GM12878 (cell line): ENCODE results near the gene IGSF22. TPM values are rescaled to one million over a fixed set of nuclear protein-coding genes. Genes with fewer than 3 reads are reported as not detected.
A peak's percentile ranks its signal among the peaks of the same experiment; 100 is the strongest.

Source experiments
- ATAC-seq: fragments of 200-7000 bp; cut with Tn5 transposase; 3 replicates; pipeline ENCODE4 v1.9.1; 2020; ENCODE audit warnings: mild to moderate bottlenecking, moderate library complexity
- BruUV-seq: library from RNA; stranded (reverse); fragments of 400-500 nt; replicated peaks from 2 replicates; lab custom pipeline; 2021; lab: Mats Ljungman, UMichigan
- CTCF ChIA-PET: fragments of 300-600 bp; sonication (Branson Sonifier 250); formaldehyde crosslinking; extraction: SDS; loops from one replicate; lab custom pipeline; 2021; ENCODE audit warnings: inconsistent platforms; lab: Yijun Ruan, JAX
- POLR2A ChIA-PET: fragments of 350-600 bp; formaldehyde crosslinking; extraction: SDS; loops from one replicate; lab custom pipeline; 2021; ENCODE audit warnings: inconsistent platforms; lab: Charles Lee
- RAD21 ChIA-PET: fragments of 300-600 bp; sonication (Branson Sonifier 250); formaldehyde crosslinking; loops from one replicate; lab custom pipeline; 2023; ENCODE audit warnings: antibody characterized with exemption; ENCODE audit not compliant: unreplicated experiment; lab: Charles Lee
- SMC1A ChIA-PET: fragments of 300-600 bp; sonication (Branson Sonifier 250); formaldehyde crosslinking; loops from one replicate; lab custom pipeline; 2023; ENCODE audit not compliant: unreplicated experiment, uncharacterized antibody; lab: Charles Lee
- DNase-seq: peaks from one replicate; pipeline ENCODE4 v3.0.0-alpha.2; 2011; ENCODE audit warnings: low read depth, low spot score
- FAIRE-seq: peaks from 3 replicates; lab custom pipeline; 2011; peaks lifted over from hg19 to GRCh38; lab: Jason Lieb, UNC
- H2AFZ ChIP-seq: 2 replicates; pipeline ENCODE4 v1.6.0; 2011; ENCODE audit warnings: low read depth, low read length, control low read depth; ENCODE audit not compliant: control insufficient read depth
- H3K27ac ChIP-seq: 2 replicates; pipeline ENCODE4 v1.5.1; 2011; ENCODE audit warnings: control low read depth; ENCODE audit not compliant: control insufficient read depth, insufficient read depth
- H3K27me3 ChIP-seq, 2 experiments: replicated peaks in 1 of 2; 2 replicates each; pipeline versions ENCODE4 v1.6.0 to v1.6.1; 2011; ENCODE audit warnings: low read length in 1 of 2; ENCODE audit not compliant: control insufficient read depth in 2 of 2, insufficient read depth in 2 of 2
- H3K36me3 ChIP-seq, 2 experiments: 2 replicates each; pipeline ENCODE4 v1.5.1; 2011; ENCODE audit warnings: low read length in 1 of 2; ENCODE audit not compliant: control insufficient read depth in 2 of 2, insufficient read depth in 2 of 2
- H3K4me1 ChIP-seq: 2 replicates; pipeline ENCODE4 v1.6.1; 2011; ENCODE audit warnings: mild to moderate bottlenecking, low read length, moderate library complexity, mixed read lengths; ENCODE audit not compliant: control insufficient read depth, insufficient read depth
- H3K4me2 ChIP-seq: 2 replicates; pipeline ENCODE4 v1.6.0; 2011; ENCODE audit warnings: control low read depth; ENCODE audit not compliant: control insufficient read depth, insufficient read depth
- H3K4me3 ChIP-seq: fragments of 200-600 bp; sonication (generic); 2 replicates; pipeline ENCODE4 v1.5.1; 2016
- H3K79me2 ChIP-seq: 2 replicates; pipeline ENCODE4 v1.6.0; 2011; ENCODE audit warnings: low read length; ENCODE audit not compliant: control insufficient read depth, insufficient read depth
- H3K9ac ChIP-seq: 2 replicates; pipeline ENCODE4 v1.8.0; 2011; ENCODE audit warnings: low read length, control low read depth, mixed read lengths; ENCODE audit not compliant: control insufficient read depth, insufficient read depth
- H3K9me3 ChIP-seq: replicated peaks from 3 replicates; pipeline ENCODE4 v1.5.1; 2011; ENCODE audit warnings: mild to moderate bottlenecking, low read length; ENCODE audit not compliant: control insufficient read depth, insufficient read depth
- H4K20me1 ChIP-seq: 2 replicates; pipeline ENCODE4 v1.6.0; 2011; ENCODE audit not compliant: control insufficient read depth, insufficient read depth
- BCL11A ChIP-seq: IDR thresholded peaks from 2 replicates; pipeline ENCODE4 v1.6.1; 2011; ENCODE audit warnings: low read depth, low read length
- BMI1 ChIP-seq: fragments of 450-650 bp; IDR thresholded peaks from 2 replicates; pipeline ENCODE4 v1.6.1; 2016; ENCODE audit warnings: mild to moderate bottlenecking, moderate library complexity, borderline replicate concordance
- CHD2 ChIP-seq: IDR thresholded peaks from 2 replicates; pipeline ENCODE4 v1.6.1; 2011; ENCODE audit warnings: low read depth, low read length, improper control_type of control experiment, borderline replicate concordance
- CREB1 ChIP-seq: IDR thresholded peaks from 2 replicates; pipeline ENCODE4 v1.6.1; 2012; ENCODE audit warnings: low read depth, mild to moderate bottlenecking, inconsistent platforms
- CTCF ChIP-seq, 3 experiments: IDR thresholded peaks in 2 of 3; conservative IDR thresholded peaks in 1 of 3; 2 replicates each; pipeline ENCODE4 v1.5.1; 2011; ENCODE audit warnings: low read depth in 3 of 3, low read length in 3 of 3, mild to moderate bottlenecking in 3 of 3, control low read depth in 2 of 3, moderate library complexity in 2 of 3, inconsistent platforms in 1 of 3, mixed read lengths in 1 of 3; ENCODE audit not compliant: control insufficient read depth in 2 of 3, insufficient read depth in 1 of 3; ENCODE audit errors: extremely low read depth in 1 of 3
- MXI1 ChIP-seq: fragments of 150-350 bp; IDR thresholded peaks from 2 replicates; pipeline ENCODE4 v1.6.1; 2011; ENCODE audit warnings: low read depth, mild to moderate bottlenecking, inconsistent platforms, low read length, improper control_type of control experiment
- PAX5 ChIP-seq: IDR thresholded peaks from 2 replicates; pipeline ENCODE4 v1.6.1; 2011; ENCODE audit warnings: low read depth, low read length, borderline replicate concordance
- RAD21 ChIP-seq: IDR thresholded peaks from 2 replicates; pipeline ENCODE4 v1.6.1; 2011; ENCODE audit warnings: mild to moderate bottlenecking, low read depth, low read length, moderate library complexity; ENCODE audit not compliant: insufficient read depth
- SIX5 ChIP-seq: IDR thresholded peaks from 2 replicates; pipeline ENCODE4 v1.6.1; 2011; ENCODE audit warnings: mild to moderate bottlenecking, low read depth, low read length, moderate library complexity; ENCODE audit not compliant: severe bottlenecking
- TCF7 ChIP-seq: IDR thresholded peaks from 2 replicates; pipeline ENCODE4 v1.6.1; 2014; ENCODE audit warnings: antibody characterized with exemption, borderline replicate concordance
- YY1 ChIP-seq: IDR thresholded peaks from 2 replicates; pipeline ENCODE4 v1.6.1; 2011; ENCODE audit warnings: low read depth, mild to moderate bottlenecking, low read length
- WGBS: methylation state at CpG from one replicate; pipeline ENCODE4 v1.1.6; 2016; ENCODE audit warnings: low lambda C conversion rate; ENCODE audit not compliant: insufficient replicate concordance, insufficient coverage; ENCODE audit errors: missing lambda C conversion rate; 5-methylcytosine and 5-hydroxymethylcytosine counted together
- in situ Hi-C: fragments of 300-500 bp; cut with MboI; formaldehyde crosslinking; loops from 9 replicates; pipeline ENCODE4 v1.14.3; 2018; ENCODE audit warnings: mixed read lengths
- intact Hi-C: fragments of 100-400 bp; cut with micrococcal nuclease; formaldehyde crosslinking; loops from one replicate; pipeline ENCODE4 v1.14.2; 2022; ENCODE audit not compliant: unreplicated experiment
- polyA plus RNA-seq, 11 experiments: library from polyadenylated mRNA; depleted of rRNA in 4 of 11; unstranded in 6 of 11; stranded (reverse) in 5 of 11; fragments of >200 nt; fragmentation: Nextera tagmentation in 4 of 11; fragmentation: Illumina TruSeq in 1 of 11; extraction: Ambion mirVana in 4 of 11; extraction: Trizol in 1 of 11; gene quantifications; 1 replicate in 1 of 11; 2 replicates in 10 of 11; pipeline versions ENCODE4 v1.2.1 to v1.2.3, GENCODE V29; 2011 to 2016; ENCODE audit warnings: inconsistent platforms in 2 of 11, missing spikeins in 2 of 11, low read depth in 1 of 11
- total RNA-seq, 4 experiments: library from RNA; depleted of rRNA in 3 of 4; stranded (reverse); fragments of >200 nt in 3 of 4; fragmentation: Illumina TruSeq in 1 of 4; extraction: Trizol in 1 of 4; gene quantifications; 2 replicates each; pipeline versions ENCODE4 v1.2.1 to v1.2.3, GENCODE V29; 2013 to 2021

The IGSF22 gene
- total and polyA plus RNA-seq, 10 of the 15 experiments (the other 5 are each of a cell fraction or from before 2014, with no cell fraction given): 0.02 to 0.18 TPM; not detected in 8

- RAD21 ChIA-PET: interaction anchor here (2.8 kb wide), 1 partner anchor 23 kb away, joined by 8 read pairs; no protein-coding TSS in a partner anchor
- FAIRE-seq: no peak
- Histone ChIP-seq H3K9ac (no peak overlapping the region), H2AFZ (no peak overlapping the region), H3K4me1 (no peaks in the 10 kb centered on the region), H3K4me3 (no peak overlapping the region), H3K4me2 (no peak overlapping the region), H3K79me2 (no peaks in the 10 kb centered on the region), H3K36me3 (no peaks in the 10 kb centered on the region), H3K27me3 (no peaks in the 10 kb centered on the region), H3K27ac (no peak overlapping the region), H4K20me1 (no peaks in the 10 kb centered on the region), H3K9me3 (no peaks in the 10 kb centered on the region)
- ATAC-seq: no peak
- 40% methylated on average over 3 of the region's 3 CpGs for WGBS
- SMC1A ChIA-PET: interaction anchor here (1.2 kb wide), 1 partner anchor 9 kb away, joined by 3 read pairs; no protein-coding TSS in a partner anchor
- in situ Hi-C loops: no loop called here
- no TSS peak for BruUV-seq
- intact Hi-C loops: no loop called here
- POLR2A ChIA-PET: no interaction called here
- TF ChIP-seq SIX5: no peak
- 0 out of 6 replicates have a peak, but pooled peaks of 1 of the 3 experiments have one; percentile 7 for TF ChIP-seq CTCF (IDR thresholded peaks at IDR 0.05 in 2 of 3, conservative IDR thresholded peaks at IDR 0.05 in 1 of 3; ENCODE audit: control insufficient read depth in 2 of 3, extremely low read depth in 1 of 3, insufficient read depth in 1 of 3, low read depth in 3 of 3, low read length in 3 of 3)
- no peak for DNase-seq
- CTCF ChIA-PET: interaction anchor here (0.9 to 19.6 kb wide), 5 partner anchors 10 to 109 kb away, joined by 3 to 494 read pairs (median 21); partner anchors contain the start of gene IGSF22
These were observed 15.8 kb upstream of the IGSF22 start for GRCh38 chr11:18741783-18742182.

- no peak overlapping the region for H3K4me3 ChIP-seq
- H3K4me1 ChIP-seq: no peaks in the 10 kb centered on the region
- intact Hi-C loops (no loop called here), in situ Hi-C loops (loop anchor here (10.0 kb wide), 1 partner anchor 55 kb away; the partner anchor contains the start of gene PTPN5)
- ChIA-PET SMC1A (interaction anchor here (0.6 to 1.4 kb wide), 5 partner anchors 12 to 198 kb away, joined by 3 to 4 read pairs (median 4); no protein-coding TSS in a partner anchor), POLR2A (no interaction called here), CTCF (interaction anchor here (0.6 to 19.6 kb wide), 15 partner anchors 9 to 625 kb away, joined by 3 to 494 read pairs (median 4); partner anchors contain the start of gene IGSF22), RAD21 (interaction anchor here (1.0 to 2.8 kb wide), 3 partner anchors 25 to 199 kb away, joined by 3 to 8 read pairs (median 6); no protein-coding TSS in a partner anchor)
- H4K20me1 ChIP-seq: no peaks in the 10 kb centered on the region
- peak; percentile 62 for ATAC-seq
- H3K27ac ChIP-seq: no peak overlapping the region
- DNase-seq: no peak
- H3K27me3 ChIP-seq: no peaks in the 10 kb centered on the region
- no peak overlapping the region for H3K9ac ChIP-seq
- no TSS peak for BruUV-seq
- H2AFZ ChIP-seq: no peak overlapping the region
- H3K4me2 ChIP-seq: no peak overlapping the region
- no peak for FAIRE-seq
- no peaks in the 10 kb centered on the region for H3K9me3 ChIP-seq
- TF ChIP-seq CHD2: no peak
- no peak for TF ChIP-seq BMI1
- TF ChIP-seq CREB1: no peak
- no peak for TF ChIP-seq BCL11A
- TF ChIP-seq MXI1: no peak
- no peak for TF ChIP-seq PAX5
- peak in 2 of 3 experiments; percentile 17 to 22; a peak in 2 of 6 replicates for TF ChIP-seq CTCF (IDR thresholded peaks at IDR 0.05 in 2 of 3, conservative IDR thresholded peaks at IDR 0.05 in 1 of 3; ENCODE audit: control insufficient read depth in 2 of 3, extremely low read depth in 1 of 3, insufficient read depth in 1 of 3, low read depth in 3 of 3, low read length in 3 of 3)
- TF ChIP-seq TCF7: no peak
- TF ChIP-seq YY1: no peak
- peak; percentile 25; the same call in 1 of the 2 replicates for TF ChIP-seq RAD21
- no peaks in the 10 kb centered on the region for H3K36me3 ChIP-seq
- no peaks in the 10 kb centered on the region for H3K79me2 ChIP-seq
- WGBS: 45% methylated on average over 4 of the region's 4 CpGs
These were observed 13.7 kb upstream of the IGSF22 start for GRCh38 chr11:18739685-18740084.
